Measurements from ENCODE around the gene PRICKLE2. TPM values are rescaled to one million over a fixed set of nuclear protein-coding genes. Genes with fewer than 3 reads are reported as not detected.

Gene PRICKLE2
- polyA plus RNA-seq, 2 of the 4 experiments (the other 2 are of a cell fraction) = 5.3 to 6.3 TPM

DNA sequence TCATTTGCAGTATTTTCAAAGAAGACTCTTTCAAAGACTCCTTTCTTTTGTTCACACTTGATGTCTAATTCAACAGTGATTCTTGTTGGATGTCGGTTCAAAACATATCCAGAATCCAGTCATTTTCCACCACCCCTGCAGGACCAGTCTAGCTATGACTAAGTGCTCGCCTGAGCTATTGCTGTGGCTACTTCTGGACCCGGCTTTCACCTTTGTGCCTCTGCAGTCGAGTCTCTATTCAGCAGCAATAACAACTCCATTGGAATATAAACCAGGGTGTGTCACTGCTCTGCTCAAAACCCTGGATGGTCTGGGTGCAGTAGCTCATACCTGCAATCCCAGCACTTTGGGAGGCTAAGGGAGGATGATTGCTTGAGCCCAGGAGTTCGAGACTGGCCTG is 55.0 kb downstream of the PRICKLE2 start:
- Histone ChIP-seq H3K9me3 (0 out of 3 replicates have a peak, but pooled peaks cover under 1% of the 10 kb centered on the region), H3K4me1 (peaks cover 30% of the 10 kb centered on the region; the same call in 2 of the 3 replicates), H3K4me3 (no peak overlapping the region), H3K4me2 (no peak overlapping the region), H3K27ac (no peak overlapping the region)
- POLR2A ChIA-PET = no interaction called here
- WGBS (ENCODE audit: missing lambda C conversion rate) = 79% methylated on average over 5 of the region's 5 CpGs
- ATAC-seq = no peak
- FAIRE-seq = no peak
- DNase-seq (ENCODE audit: low read depth in 1 of 2, low spot score in 1 of 2) = no peak
- CTCF ChIA-PET = interaction anchor here (0.5 to 1.1 kb wide), 2 partner anchors 147 to 208 kb away, joined by 3 read pairs; partner anchors contain the start of gene PSMD6
- TF ChIP-seq CBX8 (IDR thresholded peaks at IDR 0.05) (no peak), HOXB5 (CRISPR knock-in tag; IDR thresholded peaks at IDR 0.05) (no peak), CEBPB (IDR thresholded peaks at IDR 0.05) (no peak), CBX2 (IDR thresholded peaks at IDR 0.05; ENCODE audit: borderline replicate concordance, low read depth) (no peak), RFX5 (IDR thresholded peaks at IDR 0.05) (no peak)
- TF ChIP-seq, protein P1, sequence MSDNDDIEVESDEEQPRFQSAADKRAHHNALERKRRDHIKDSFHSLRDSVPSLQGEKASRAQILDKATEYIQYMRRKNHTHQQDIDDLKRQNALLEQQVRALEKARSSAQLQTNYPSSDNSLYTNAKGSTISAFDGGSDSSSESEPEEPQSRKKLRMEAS (IDR thresholded peaks at IDR 0.05) = no peak
- TF ChIP-seq, protein P2, sequence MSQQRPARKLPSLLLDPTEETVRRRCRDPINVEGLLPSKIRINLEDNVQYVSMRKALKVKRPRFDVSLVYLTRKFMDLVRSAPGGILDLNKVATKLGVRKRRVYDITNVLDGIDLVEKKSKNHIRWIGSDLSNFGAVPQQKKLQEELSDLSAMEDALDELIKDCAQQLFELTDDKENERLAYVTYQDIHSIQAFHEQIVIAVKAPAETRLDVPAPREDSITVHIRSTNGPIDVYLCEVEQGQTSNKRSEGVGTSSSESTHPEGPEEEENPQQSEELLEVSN (IDR thresholded peaks at IDR 0.05; ENCODE audit: borderline replicate concordance, low read depth) = no peak
- TF ChIP-seq, protein P3, sequence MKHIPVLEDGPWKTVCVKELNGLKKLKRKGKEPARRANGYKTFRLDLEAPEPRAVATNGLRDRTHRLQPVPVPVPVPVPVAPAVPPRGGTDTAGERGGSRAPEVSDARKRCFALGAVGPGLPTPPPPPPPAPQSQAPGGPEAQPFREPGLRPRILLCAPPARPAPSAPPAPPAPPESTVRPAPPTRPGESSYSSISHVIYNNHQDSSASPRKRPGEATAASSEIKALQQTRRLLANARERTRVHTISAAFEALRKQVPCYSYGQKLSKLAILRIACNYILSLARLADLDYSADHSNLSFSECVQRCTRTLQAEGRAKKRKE (CRISPR knock-in tag; IDR thresholded peaks at IDR 0.05; ENCODE audit: low read depth) = no peak
- TF ChIP-seq, protein P4, sequence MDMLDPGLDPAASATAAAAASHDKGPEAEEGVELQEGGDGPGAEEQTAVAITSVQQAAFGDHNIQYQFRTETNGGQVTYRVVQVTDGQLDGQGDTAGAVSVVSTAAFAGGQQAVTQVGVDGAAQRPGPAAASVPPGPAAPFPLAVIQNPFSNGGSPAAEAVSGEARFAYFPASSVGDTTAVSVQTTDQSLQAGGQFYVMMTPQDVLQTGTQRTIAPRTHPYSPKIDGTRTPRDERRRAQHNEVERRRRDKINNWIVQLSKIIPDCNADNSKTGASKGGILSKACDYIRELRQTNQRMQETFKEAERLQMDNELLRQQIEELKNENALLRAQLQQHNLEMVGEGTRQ (IDR thresholded peaks at IDR 0.05) = no peak

DNA sequence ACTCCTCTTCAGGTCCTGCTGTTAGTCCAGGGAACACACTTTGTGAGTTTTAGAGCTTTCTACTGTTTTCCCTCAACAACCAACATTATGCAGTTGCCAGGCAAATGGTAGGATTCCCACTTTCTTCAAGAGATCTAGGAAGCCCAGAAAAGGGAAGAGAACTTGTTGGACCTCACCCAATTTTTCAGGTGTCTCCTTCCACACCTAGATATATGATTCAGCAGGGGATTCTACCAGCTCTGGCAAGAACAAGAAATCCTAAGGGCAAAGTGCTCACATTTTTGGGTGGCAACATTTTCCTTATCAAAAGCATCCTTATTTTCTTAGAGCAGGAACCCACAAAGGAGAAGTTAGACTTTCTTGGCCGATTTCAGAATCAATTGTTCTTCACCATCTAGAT is 57.4 kb downstream of the PRICKLE2 start:
- CTCF ChIA-PET = interaction anchor here (1.6 kb wide), 2 partner anchors 20 to 145 kb away, joined by 5 to 7 read pairs; partner anchors contain the start of gene PSMD6
- no peak for FAIRE-seq
- Histone ChIP-seq H3K4me3 (no peak overlapping the region), H3K27ac (peak overlapping the region in 1 of 2 experiments; percentile 56; a peak in 3 of 6 replicates), H3K4me1 (peaks cover 41% of the 10 kb centered on the region), H3K9me3 (no peaks in the 10 kb centered on the region), H3K4me2 (no peak overlapping the region)
- POLR2A ChIA-PET = no interaction called here
- no peak for TF ChIP-seq RAD21 (conservative IDR thresholded peaks at IDR 0.05 in 1 of 2, IDR thresholded peaks at IDR 0.05 in 1 of 2)
- TF ChIP-seq, protein P4 (IDR thresholded peaks at IDR 0.05) = no peak
- TF ChIP-seq, protein P1 (IDR thresholded peaks at IDR 0.05) = no peak
- no peak for TF ChIP-seq CBX8 (IDR thresholded peaks at IDR 0.05)
- TF ChIP-seq POLR2A (IDR thresholded peaks at IDR 0.05; ENCODE audit: low read length) = no peak
- TF ChIP-seq HOXB13 (CRISPR knock-in tag; IDR thresholded peaks at IDR 0.05; ENCODE audit: low read depth) = no peak
- TF ChIP-seq HDAC2 (IDR thresholded peaks at IDR 0.05) = no peak
- TF ChIP-seq FOSB (CRISPR knock-in tag; IDR thresholded peaks at IDR 0.05) = no peak
- TF ChIP-seq, protein P3 (CRISPR knock-in tag; IDR thresholded peaks at IDR 0.05; ENCODE audit: low read depth) = no peak
- no peak for TF ChIP-seq RCOR1 (IDR thresholded peaks at IDR 0.05; ENCODE audit: low read depth, low read length)
- 90% methylated on average over 1 of the region's 1 CpG for WGBS (ENCODE audit: missing lambda C conversion rate)
- no peak for ATAC-seq
- no peak for DNase-seq (ENCODE audit: low read depth in 1 of 2, low spot score in 1 of 2)

DNA sequence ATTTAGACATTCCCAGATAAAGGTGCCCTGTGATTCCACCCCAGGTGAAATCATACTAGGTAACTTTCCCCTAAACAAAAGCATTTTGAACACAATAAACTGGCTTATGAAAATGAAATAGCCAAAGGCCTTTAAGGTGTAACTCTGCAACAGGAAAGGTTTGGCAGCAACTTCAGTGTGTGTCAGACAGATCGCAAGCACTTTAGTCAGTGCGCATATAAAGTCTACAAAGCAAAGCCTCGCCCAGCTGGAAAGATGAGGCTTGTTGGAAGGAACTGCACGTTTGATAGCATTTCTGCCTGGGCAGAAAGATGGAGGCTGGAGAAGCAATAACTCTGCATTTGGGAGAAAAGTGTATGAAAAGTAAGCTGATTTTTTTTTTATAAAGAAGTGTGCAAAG is 57.9 kb downstream of the PRICKLE2 start:
- ATAC-seq = no peak
- no peaks in the 10 kb centered on the region for H3K9me3 ChIP-seq
- no peak overlapping the region for H3K4me3 ChIP-seq
- DNase-seq (ENCODE audit: low read depth in 1 of 2, low spot score in 1 of 2) = no peak
- POLR2A ChIA-PET = no interaction called here
- H3K4me1 ChIP-seq = peaks cover 46% of the 10 kb centered on the region
- peak overlapping the region in 1 of 2 experiments; percentile 56; a peak in 3 of 6 replicates for H3K27ac ChIP-seq
- CTCF ChIA-PET = interaction anchor here (0.9 to 1.6 kb wide), 2 partner anchors 17 to 20 kb away, joined by 3 to 7 read pairs; no protein-coding TSS in a partner anchor
- no peak for FAIRE-seq
- H3K4me2 ChIP-seq = no peak overlapping the region
- 81% methylated on average over 4 of the region's 4 CpGs for WGBS (ENCODE audit: missing lambda C conversion rate)
- TF ChIP-seq FOSL2 (IDR thresholded peaks at IDR 0.05) = no peak
- no peak for TF ChIP-seq FOSL2 (CRISPR knock-in tag; IDR thresholded peaks at IDR 0.05)
- TF ChIP-seq, protein P5, sequence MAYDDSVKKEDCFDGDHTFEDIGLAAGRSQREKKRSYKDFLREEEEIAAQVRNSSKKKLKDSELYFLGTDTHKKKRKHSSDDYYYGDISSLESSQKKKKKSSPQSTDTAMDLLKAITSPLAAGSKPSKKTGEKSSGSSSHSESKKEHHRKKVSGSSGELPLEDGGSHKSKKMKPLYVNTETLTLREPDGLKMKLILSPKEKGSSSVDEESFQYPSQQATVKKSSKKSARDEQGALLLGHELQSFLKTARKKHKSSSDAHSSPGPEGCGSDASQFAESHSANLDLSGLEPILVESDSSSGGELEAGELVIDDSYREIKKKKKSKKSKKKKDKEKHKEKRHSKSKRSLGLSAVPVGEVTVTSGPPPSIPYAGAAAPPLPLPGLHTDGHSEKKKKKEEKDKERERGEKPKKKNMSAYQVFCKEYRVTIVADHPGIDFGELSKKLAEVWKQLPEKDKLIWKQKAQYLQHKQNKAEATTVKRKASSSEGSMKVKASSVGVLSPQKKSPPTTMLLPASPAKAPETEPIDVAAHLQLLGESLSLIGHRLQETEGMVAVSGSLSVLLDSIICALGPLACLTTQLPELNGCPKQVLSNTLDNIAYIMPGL (CRISPR knock-in tag; IDR thresholded peaks at IDR 0.05; ENCODE audit: borderline replicate concordance) = no peak
- no peak for TF ChIP-seq HDAC2 (IDR thresholded peaks at IDR 0.05)
- no peak for TF ChIP-seq EHMT2 (IDR thresholded peaks at IDR 0.05; ENCODE audit: low read depth)
- no peak for TF ChIP-seq KDM5A (IDR thresholded peaks at IDR 0.05)
- TF ChIP-seq, protein P6, sequence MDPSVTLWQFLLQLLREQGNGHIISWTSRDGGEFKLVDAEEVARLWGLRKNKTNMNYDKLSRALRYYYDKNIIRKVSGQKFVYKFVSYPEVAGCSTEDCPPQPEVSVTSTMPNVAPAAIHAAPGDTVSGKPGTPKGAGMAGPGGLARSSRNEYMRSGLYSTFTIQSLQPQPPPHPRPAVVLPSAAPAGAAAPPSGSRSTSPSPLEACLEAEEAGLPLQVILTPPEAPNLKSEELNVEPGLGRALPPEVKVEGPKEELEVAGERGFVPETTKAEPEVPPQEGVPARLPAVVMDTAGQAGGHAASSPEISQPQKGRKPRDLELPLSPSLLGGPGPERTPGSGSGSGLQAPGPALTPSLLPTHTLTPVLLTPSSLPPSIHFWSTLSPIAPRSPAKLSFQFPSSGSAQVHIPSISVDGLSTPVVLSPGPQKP (IDR thresholded peaks at IDR 0.05; ENCODE audit: low read depth, low read length) = no peak
- TF ChIP-seq CEBPB (IDR thresholded peaks at IDR 0.05) = no peak
- TF ChIP-seq TP53 (CRISPR knock-in tag; IDR thresholded peaks at IDR 0.05) = no peak
- no peak for TF ChIP-seq CBX8 (IDR thresholded peaks at IDR 0.05)
- no peak for TF ChIP-seq POLR2A (IDR thresholded peaks at IDR 0.05; ENCODE audit: low read length)
- TF ChIP-seq NR3C1 (IDR thresholded peaks at IDR 0.05) = no peak
- TF ChIP-seq JUNB (IDR thresholded peaks at IDR 0.05) = no peak
- no peak for TF ChIP-seq HOXA7 (CRISPR knock-in tag; IDR thresholded peaks at IDR 0.05)
- TF ChIP-seq, protein P2 (IDR thresholded peaks at IDR 0.05; ENCODE audit: borderline replicate concordance, low read depth) = no peak
